Aorta (tissue), 5 donors: ENCODE results near the gene FNBP1L. TPM values are rescaled to one million over a fixed set of nuclear protein-coding genes. Genes with fewer than 3 reads are reported as not detected.

Experiments used
- ATAC-seq: fragments of 200-7000 bp; cut with Tn5 transposase; one replicate; pipeline ENCODE4 v1.9.1; 2022; ENCODE audit warnings: moderate library complexity; ENCODE audit not compliant: low FRiP score
- DNase-seq, 2 donors: peaks; one replicate each; pipeline ENCODE4 v3.0.0-alpha.2; 2020
- H3K27ac ChIP-seq, 2 donors: one replicate each; pipeline ENCODE4 v1.5.1; 2013; ENCODE audit warnings: low read length in 2 of 2, mild to moderate bottlenecking in 2 of 2, moderate library complexity in 2 of 2, control low read depth in 1 of 2, inconsistent platforms in 1 of 2, low read depth in 1 of 2
- H3K27me3 ChIP-seq, 2 donors: one replicate each; pipeline ENCODE4 v1.6.1; 2013; ENCODE audit warnings: control low read depth in 1 of 2, low read length in 1 of 2, mild to moderate bottlenecking in 1 of 2, moderate library complexity in 1 of 2; ENCODE audit not compliant: insufficient read depth in 2 of 2, control insufficient read depth in 1 of 2
- H3K36me3 ChIP-seq, 2 donors: one replicate each; pipeline ENCODE4 v1.6.1; 2013; ENCODE audit warnings: control low read depth in 1 of 2, low read length in 1 of 2, mild to moderate bottlenecking in 1 of 2; ENCODE audit not compliant: insufficient read depth in 2 of 2, control insufficient read depth in 1 of 2
- H3K4me1 ChIP-seq, 2 donors: one replicate each; pipeline ENCODE4 v1.6.1; 2013; ENCODE audit warnings: low read length in 2 of 2, control low read depth in 1 of 2, mild to moderate bottlenecking in 1 of 2, moderate library complexity in 1 of 2; ENCODE audit not compliant: insufficient read depth in 2 of 2, control insufficient read depth in 1 of 2
- H3K4me3 ChIP-seq, 2 donors: one replicate each; pipeline ENCODE4 v1.5.1; 2013; ENCODE audit warnings: low read length in 2 of 2, control low read depth in 1 of 2, mild to moderate bottlenecking in 1 of 2
- H3K9me3 ChIP-seq: one replicate; pipeline ENCODE4 v1.6.1; 2013; ENCODE audit warnings: mild to moderate bottlenecking, low read length; ENCODE audit not compliant: control insufficient read depth
- WGBS, 2 donors: extraction: QIAGEN DNeasy Blood & Tissue Kit; methylation state at CpG; one replicate each; pipeline ENCODE4 v1.1.7; 2013; 5-methylcytosine and 5-hydroxymethylcytosine counted together
- intact Hi-C, 2 donors: fragments of 100-400 bp; cut with DNase I; formaldehyde crosslinking; loops; one replicate each; pipeline versions ENCODE4 v1.14.2 to v1.15.0; 2022
- polyA plus RNA-seq, 2 donors: library from polyadenylated mRNA; stranded (reverse); fragments of 200-250 nt; gene quantifications; one replicate each; pipeline ENCODE4 v1.2.3, GENCODE V29; 2013
- total RNA-seq, 2 donors: library from RNA; stranded (reverse); fragmentation: NEBNext Ultra II Directional; extraction: Animal tissue kit (Norgen Biotek cat#: 25700); gene quantifications; one replicate each; pipeline ENCODE4 v1.2.1, GENCODE V29; 2021
- donor health status: healthy with polysubstance abuse.
- donor health status: Bipolar disorder and iron deficiency.
- donor health status: DM: no; HTN: no; CAD: no.
- donor health status: DM: no; HTN: no; CAD: no.
- donor health status: DM: yes; HTN: yes; CAD: no.

FNBP1L gene
- total and polyA plus RNA-seq, 4 donors, result 2.5 to 28.6 (median 11.1) TPM

DNA sequence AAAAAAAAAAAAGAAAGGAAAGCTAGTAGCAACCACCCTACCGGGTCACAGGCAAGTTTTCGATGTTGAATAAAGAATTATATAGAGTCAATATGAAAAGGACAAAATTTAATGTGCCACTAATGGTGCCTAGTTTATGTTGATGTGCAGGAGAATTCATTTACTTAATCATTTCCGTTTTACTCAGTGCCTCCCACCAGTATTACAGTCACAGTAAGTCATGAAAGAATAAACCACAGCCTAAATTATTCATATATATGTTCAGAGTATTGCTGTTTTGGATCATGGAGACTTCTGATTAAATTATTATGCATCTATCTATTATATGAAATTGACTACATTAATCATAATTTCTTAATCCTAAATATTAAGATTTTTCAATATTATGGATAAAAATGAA is 35.3 kb downstream of the FNBP1L start:
- Histone ChIP-seq H3K4me3 (no peak overlapping the region), H3K27ac (no peak overlapping the region), H3K36me3 (no peaks in the 10 kb centered on the region), H3K27me3 (no peaks in the 10 kb centered on the region), H3K9me3 (peaks cover 3% of the 10 kb centered on the region), H3K4me1 (no peaks in the 10 kb centered on the region)
- intact Hi-C loops, result no loop called here
- DNase-seq (no peak), ATAC-seq (no peak)
- WGBS, 2 donors, result 89 to 90% methylated on average over 3 of the region's 3 CpGs

DNA sequence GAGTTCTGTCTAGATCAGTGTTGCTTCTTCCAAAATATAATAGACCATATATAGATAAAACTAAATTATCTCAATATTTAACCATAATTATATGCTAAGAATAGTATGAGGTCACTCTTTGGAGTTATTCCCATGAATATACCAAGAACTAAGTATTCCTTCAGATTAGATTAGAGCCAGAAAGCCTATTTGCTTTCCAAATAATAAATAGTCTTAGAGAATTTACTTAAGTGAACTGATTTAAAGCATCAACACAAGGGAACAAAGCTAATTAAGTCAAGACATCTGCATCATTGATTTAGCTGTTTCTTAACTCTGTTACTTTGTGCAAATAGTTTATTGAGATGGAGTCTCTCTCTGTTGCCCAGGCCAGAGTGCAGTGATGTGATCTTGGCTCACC is 35.7 kb downstream of the FNBP1L start:
- no peaks in the 10 kb centered on the region for H3K27me3 ChIP-seq
- H3K27ac ChIP-seq, result no peak overlapping the region
- DNase-seq (no peak), ATAC-seq (no peak)
- H3K4me1 ChIP-seq, result peaks cover 0 to 1% of the 10 kb centered on the region in 2 donors
- no peak overlapping the region for H3K4me3 ChIP-seq
- intact Hi-C loops, result no loop called here
- H3K9me3 ChIP-seq, result peaks cover 1% of the 10 kb centered on the region
- H3K36me3 ChIP-seq, result no peaks in the 10 kb centered on the region

DNA sequence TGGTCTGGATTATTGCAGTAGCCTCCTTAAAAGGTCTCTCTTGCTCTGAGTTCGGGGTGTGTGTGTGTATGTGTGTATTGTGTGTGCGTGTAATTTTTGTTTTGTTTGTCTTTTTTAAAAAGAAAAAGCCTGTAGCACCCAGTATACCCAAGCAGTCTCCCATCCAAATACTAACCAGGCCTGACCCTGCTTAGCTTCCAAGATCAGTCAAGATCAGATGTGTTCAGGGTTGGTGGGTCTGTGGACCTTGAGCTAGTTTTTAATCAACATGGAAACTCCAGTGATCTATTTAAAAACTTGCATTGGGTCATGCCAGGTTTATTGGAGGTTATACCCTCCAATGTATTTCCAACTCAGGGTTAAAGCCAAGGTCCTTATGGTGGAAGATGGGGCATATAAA is 40.3 kb downstream of the FNBP1L start:
- no peaks in the 10 kb centered on the region for H3K36me3 ChIP-seq
- H3K27me3 ChIP-seq, result no peaks in the 10 kb centered on the region
- no peak for DNase-seq
- WGBS, 2 donors, result 93 to 94% methylated on average over 2 of the region's 2 CpGs
- H3K9me3 ChIP-seq, result no peaks in the 10 kb centered on the region
- ATAC-seq, result no peak
- no peak overlapping the region for H3K27ac ChIP-seq
- intact Hi-C loops, result no loop called here
- no peak overlapping the region for H3K4me3 ChIP-seq
- H3K4me1 ChIP-seq, result peaks cover 0 to 1% of the 10 kb centered on the region in 2 donors

GRCh38 chr1:93489756-93490155 is 41.8 kb downstream of the FNBP1L start:
- H3K27me3 ChIP-seq, result no peaks in the 10 kb centered on the region
- no peak for ATAC-seq
- intact Hi-C loops, result no loop called here
- H3K36me3 ChIP-seq, result no peaks in the 10 kb centered on the region
- no peaks in the 10 kb centered on the region for H3K9me3 ChIP-seq
- H3K27ac ChIP-seq, result no peak overlapping the region
- peaks cover 0 to 1% of the 10 kb centered on the region in 2 donors for H3K4me1 ChIP-seq
- DNase-seq, result no peak
- no peak overlapping the region for H3K4me3 ChIP-seq

GRCh38 chr1:93490357-93490756 is 42.4 kb downstream of the FNBP1L start:
- H3K27me3 ChIP-seq, result no peaks in the 10 kb centered on the region
- no peaks in the 10 kb centered on the region for H3K36me3 ChIP-seq
- intact Hi-C loops, result no loop called here
- H3K4me1 ChIP-seq, result peaks cover 0 to 1% of the 10 kb centered on the region in 2 donors
- DNase-seq (no peak), ATAC-seq (no peak)
- H3K4me3 ChIP-seq, result no peak overlapping the region
- H3K27ac ChIP-seq, result no peak overlapping the region
- H3K9me3 ChIP-seq, result no peaks in the 10 kb centered on the region

DNA sequence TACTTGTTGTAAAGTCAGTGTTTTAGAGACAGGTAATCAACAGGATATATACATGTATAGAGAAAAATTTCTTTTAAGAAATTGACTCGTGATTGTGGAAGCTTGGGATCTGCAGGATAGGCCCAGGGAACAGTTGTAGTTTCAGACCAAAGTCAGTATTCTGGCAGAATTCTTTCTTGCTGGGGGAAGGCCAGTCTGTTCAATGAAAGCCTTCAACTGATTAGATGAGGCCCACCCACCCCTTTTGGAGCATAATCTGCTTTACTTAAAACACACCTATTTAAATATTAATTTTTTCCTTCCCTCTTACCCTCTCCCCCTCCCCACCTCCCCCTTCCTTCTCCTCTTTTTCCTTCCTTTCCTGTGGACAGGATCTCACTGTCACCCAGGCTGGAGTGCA is 48.0 kb downstream of the FNBP1L start:
- no peaks in the 10 kb centered on the region for H3K36me3 ChIP-seq
- DNase-seq, result no peak
- no peak for ATAC-seq
- no peaks in the 10 kb centered on the region for H3K4me1 ChIP-seq
- no peak overlapping the region for H3K27ac ChIP-seq
- 81 to 84% methylated on average over 1 of the region's 1 CpG for whole genome bisulfite sequencing, 2 donors
- H3K27me3 ChIP-seq, result no peaks in the 10 kb centered on the region
- H3K9me3 ChIP-seq, result no peaks in the 10 kb centered on the region
- intact Hi-C loops, result no loop called here
- no peak overlapping the region for H3K4me3 ChIP-seq

GRCh38 chr1:93496520-93496919 is 48.6 kb downstream of the FNBP1L start:
- ATAC-seq (no peak), DNase-seq (no peak)
- intact Hi-C loops, result no loop called here
- H3K4me1 ChIP-seq, result no peaks in the 10 kb centered on the region
- no peak overlapping the region for H3K4me3 ChIP-seq
- WGBS, 2 donors, result 98% methylated on average over 4 of the region's 4 CpGs
- H3K36me3 ChIP-seq, result no peaks in the 10 kb centered on the region
- H3K27ac ChIP-seq, result no peak overlapping the region
- no peaks in the 10 kb centered on the region for H3K27me3 ChIP-seq
- H3K9me3 ChIP-seq, result no peaks in the 10 kb centered on the region

GRCh38 chr1:93499075-93499474 is 51.2 kb downstream of the FNBP1L start:
- 50 to 66% methylated on average over 2 of the region's 2 CpGs for WGBS, 2 donors
- no peaks in the 10 kb centered on the region for H3K4me1 ChIP-seq
- no peak for ATAC-seq
- H3K4me3 ChIP-seq, result no peak overlapping the region
- intact Hi-C loops, result no loop called here
- no peaks in the 10 kb centered on the region for H3K27me3 ChIP-seq
- H3K9me3 ChIP-seq, result no peaks in the 10 kb centered on the region
- H3K36me3 ChIP-seq, result no peaks in the 10 kb centered on the region
- no peak overlapping the region for H3K27ac ChIP-seq
- DNase-seq, result no peak

DNA sequence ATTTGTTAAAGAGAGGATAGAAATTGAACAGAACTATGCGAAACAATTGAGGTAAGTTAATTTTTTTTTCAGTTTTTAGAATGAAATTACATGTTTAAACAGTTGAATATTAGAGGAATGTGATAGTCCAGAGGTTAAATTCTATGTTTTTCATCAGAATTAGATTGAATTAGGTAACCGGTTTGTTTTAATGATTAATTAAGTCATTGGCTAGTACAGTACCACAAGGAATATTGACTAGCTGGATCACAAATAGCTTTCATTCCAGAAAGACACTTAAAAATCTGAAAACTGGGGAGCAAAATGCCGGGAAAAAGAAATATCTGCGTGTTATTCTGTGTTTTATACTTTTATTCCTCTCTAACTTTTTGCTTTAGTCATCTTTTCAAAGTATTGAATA is 51.6 kb downstream of the FNBP1L start:
- ATAC-seq, result no peak
- Histone ChIP-seq H3K27me3 (no peaks in the 10 kb centered on the region), H3K4me3 (no peak overlapping the region), H3K27ac (no peak overlapping the region), H3K4me1 (no peaks in the 10 kb centered on the region), H3K9me3 (no peaks in the 10 kb centered on the region), H3K36me3 (no peaks in the 10 kb centered on the region)
- 89 to 95% methylated on average over 4 of the region's 4 CpGs for WGBS, 2 donors
- intact Hi-C loops, result no loop called here
- DNase-seq, result no peak
